Measurements from ENCODE around the gene MAB21L4.

Gene MAB21L4

DNA sequence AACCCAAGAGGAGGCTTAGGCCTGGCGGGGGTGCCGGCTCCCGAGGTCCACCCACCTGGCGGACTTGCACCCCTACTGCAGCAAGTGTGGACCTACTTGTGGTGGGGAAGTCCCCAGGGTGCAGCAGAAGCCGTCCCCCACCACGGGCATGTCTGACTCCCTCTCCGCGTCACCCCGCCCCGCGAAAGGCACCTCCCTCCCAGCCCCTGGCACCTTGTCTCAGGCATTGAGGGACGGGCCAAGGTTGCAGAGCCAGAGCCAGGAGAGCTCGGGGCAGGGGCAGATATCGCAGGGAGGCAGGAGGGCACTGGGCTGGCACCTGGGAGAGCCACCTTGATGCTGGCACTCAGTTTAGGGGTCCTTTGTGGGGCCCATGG lies 29.2 kb upstream of the MAB21L4 start:
- DNase-seq = no peak

DNA sequence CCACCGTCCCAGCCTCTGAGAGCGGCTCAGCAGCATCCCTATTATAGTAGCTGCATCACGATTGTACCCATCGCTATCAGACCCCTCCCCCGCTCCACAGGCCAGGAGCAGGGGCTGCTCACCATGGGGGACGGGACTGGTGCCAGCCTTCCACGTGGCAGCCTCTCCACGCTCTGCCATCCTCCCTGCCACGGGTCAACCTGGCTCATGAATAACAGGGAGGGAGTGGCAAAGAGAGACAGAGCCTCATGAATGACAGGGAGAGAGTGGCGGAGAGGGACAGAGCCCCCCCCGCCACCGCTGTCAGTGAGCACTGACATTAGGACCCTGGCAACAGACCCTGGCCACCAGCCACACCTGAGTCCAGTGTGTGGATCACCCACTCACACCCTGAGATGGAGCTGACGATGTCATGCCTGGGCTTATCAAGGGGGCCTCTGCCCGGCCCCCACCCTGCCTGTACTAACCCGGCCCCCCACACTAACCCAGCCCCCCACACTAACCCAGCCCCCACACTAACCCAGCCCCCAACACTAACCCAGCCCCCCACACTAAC lies 27.1 kb upstream of the MAB21L4 start:
- DNase-seq = no peak

DNA sequence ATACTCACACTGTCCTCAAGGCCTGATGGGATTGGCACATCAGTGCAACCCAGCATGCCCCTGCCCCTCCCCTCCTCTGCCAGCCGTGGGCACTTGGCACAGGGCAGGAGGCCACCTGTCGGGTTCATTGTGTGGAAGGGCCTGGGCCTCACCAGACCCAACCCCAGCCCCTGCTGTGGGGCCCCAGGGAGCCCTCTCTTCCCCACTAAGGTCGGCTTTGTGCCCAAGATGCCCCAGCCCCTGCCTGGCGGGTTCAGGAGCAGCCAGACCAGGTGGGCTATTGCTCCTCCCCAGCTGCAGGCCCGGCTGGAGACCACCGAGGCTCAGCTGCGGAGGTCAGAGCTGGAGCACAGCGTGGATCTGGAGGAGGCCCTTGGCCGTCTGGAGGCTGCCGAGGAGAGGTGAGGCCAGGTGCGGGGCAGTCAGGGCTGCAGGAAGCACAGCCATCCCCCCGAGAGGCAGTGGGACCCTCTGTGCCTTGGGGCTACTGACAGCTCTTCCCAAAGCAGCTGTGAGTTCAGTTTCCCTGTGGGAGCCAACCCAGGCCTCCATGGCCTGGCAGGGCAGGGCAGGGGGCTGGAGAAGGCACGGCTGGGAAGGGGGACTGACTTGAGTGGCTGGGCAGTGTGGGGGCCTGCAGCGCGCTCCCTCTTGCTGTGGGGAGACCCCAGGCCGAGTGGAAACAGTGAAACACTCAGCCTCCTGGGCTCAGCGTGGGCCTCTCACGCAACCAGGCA lies 26.5 kb upstream of the MAB21L4 start:
- DNase-seq = no peak

DNA sequence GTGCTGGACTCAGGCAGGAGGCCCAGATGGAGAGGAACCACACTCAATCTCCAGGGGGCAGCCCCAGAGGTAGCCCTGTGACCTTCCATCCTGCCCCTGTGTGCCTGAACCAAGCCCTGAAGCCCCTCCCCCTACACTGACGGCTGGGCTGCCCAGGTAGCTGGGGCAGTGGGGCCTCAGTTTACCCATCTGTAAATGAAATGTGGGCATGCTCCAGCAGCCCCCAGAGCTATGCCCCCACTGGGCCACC lies 26.0 kb upstream of the MAB21L4 start:
- no peak for DNase-seq

DNA sequence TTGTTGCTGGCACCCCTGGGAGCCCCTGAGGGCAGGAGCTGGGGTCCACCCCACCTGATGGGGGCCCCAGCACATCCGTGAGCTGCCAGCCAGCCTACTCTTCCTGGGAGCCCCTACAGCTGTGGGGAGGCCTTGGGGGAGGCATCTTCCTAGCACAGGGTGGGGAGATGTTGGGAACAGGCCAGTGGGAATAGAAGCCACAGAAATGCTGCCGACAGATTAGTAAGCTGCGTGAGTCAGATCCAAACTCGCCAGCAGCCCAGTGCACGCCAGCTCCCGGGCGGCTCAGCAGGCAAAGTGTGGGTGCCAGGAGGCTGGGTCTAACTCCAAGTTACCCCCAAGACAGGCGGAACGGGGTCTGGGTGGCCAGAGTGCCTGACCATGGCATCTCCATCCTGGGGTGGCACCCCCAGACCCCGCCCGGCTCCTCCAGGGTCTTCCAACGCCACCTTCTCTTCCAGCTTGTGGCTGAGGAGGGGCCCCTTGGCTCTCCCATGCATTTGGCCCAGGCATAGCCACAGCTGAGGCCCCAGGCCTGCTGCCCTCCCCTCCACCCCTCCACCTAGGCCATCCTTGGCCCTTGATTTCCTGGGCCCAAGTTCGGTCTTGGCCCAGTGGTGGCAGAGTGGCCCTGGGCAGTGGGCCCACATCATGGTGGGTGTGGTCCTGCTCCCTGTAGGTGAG lies 25.5 kb upstream of the MAB21L4 start:
- DNase-seq = no peak

DNA sequence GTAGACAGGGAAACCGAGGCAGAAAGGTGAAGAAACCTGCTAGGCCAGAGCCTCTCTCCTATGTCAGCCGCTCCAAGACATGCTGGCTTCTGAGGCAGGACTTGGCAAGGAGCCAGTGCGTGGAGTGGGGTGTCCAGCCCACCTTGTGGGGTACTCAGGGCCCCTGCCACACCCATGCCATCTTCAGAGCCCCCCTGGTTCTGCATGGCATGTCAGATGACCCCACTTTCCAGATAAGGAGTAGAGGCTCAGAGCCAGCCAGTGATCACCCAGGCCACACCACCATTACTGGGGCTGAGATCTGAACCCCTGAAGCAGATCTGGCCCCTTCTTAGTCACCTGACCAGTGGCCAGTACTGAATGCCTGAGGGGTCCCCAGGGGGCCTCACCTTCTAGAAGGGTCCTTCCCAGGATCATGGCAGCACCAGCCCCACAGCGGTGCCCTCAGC lies 24.9 kb upstream of the MAB21L4 start:
- no peak for DNase-seq

DNA sequence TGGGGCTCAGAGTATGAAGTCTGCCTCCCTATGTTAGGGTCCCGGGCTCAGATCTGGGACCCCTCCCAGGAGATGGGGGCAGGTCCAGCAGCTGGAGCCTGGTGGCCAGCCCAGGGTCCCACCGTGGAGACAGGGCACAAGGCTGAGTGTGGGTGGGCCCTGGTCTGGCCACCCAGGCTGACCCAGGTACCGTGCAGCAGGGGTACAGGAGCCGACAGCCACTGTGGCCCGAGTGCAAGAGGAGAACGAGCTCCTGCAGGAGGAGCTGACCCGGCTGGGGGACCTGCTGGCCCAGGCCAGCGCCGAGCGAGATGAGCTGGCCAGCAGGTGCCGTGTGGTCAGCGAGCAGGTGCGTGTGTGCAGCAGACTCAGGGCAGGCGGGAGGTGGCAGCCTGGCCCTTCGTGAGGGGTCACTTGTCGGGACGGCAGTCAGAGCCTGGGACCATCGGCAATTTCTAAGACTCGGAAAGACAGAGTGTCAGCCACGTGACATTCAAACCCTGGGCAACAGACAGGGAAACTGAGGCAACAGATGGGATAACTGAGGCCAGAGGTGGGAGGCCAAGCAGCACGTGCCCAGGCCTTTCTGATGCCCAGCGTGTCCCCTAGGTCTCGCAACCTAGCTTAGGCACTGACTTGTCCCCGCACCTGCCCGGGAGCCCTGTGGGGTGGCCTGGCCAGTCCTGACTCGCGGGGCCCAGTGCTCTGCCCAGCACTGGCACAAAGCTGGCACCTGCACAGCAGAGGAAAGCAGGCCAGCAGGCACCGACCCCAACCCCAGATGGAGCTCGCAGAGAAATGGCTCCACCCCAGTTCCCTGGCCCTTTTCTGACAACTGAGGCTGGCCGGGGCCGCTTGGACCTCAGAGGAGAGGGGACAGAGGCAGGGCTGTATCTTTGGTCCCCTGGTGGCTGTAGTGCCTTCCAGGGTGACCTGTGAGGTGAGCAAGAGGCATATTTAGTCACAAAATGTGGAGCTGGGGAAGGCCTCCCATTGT lies 24.1 kb upstream of the MAB21L4 start:
- DNase-seq = no peak

DNA sequence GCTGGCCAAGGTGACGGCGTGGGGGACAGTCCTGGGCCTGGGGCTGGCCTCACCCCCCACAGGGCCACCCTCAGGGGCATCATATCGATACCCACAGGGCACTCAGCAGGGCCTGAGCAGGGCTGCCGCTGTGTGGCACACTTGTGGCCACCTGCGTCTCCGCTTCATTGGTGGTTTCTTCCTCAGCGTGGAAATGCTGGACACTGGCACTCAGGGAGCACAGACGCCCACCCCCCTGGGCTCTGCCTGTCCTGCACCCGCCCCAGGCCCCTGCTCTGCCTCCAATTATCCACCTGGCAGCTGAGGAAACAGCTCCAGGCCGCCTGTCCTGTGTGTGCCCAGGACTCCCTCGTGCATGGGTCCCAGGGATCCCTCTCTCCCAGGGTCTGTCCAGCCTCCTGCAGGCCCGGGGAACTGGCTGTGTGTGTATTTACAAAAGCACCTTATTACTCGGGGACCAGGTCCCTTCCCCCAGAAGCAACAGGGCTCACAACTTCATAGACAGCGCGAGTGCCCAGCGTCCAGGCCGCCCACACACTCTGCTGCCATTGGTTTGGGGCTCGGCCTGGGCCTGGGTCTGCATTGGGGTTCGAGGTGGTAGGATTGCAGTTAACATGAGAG lies 23.3 kb upstream of the MAB21L4 start:
- no peak for DNase-seq

DNA sequence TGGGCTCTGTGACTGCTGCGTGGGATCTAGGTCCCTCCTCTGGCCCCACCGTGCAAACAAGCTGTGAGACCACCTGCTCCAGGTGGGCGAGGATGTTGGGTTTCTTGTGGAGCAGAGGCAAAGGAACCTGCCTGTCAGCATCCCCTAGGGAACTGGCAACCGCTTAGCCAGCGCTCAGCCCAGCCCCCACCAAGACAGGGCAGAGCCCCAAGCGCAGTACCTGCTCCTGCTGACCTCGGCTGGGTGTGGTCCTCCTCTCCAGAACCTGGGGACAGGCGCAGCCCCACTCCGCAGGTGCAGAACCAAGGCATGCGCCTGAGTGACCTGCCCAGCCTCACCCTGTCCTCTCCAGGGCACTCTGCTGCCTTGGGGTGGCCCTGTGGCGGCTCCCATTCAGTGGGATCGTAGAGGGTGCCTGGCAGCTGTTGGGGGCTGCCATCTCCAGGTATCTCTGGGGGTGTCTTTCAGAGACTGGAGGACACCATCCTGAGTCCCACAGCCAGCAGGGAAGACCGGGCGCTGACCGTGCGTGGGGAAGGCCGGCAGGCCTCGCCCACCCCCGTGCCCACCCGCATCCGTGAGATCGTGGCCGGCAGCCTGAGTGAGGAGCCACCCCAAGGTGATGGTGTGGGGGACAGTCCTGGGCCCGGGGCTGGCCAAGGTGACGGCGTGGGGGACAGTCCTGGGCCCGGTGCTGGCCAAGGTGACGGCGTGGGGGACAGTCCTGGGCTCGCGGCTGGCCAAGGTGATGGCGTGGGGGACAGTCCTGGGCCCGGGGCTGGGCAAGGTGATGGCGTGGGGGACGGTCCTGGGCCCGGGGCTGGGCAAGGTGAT lies 22.5 kb upstream of the MAB21L4 start:
- DNase-seq = no peak

DNA sequence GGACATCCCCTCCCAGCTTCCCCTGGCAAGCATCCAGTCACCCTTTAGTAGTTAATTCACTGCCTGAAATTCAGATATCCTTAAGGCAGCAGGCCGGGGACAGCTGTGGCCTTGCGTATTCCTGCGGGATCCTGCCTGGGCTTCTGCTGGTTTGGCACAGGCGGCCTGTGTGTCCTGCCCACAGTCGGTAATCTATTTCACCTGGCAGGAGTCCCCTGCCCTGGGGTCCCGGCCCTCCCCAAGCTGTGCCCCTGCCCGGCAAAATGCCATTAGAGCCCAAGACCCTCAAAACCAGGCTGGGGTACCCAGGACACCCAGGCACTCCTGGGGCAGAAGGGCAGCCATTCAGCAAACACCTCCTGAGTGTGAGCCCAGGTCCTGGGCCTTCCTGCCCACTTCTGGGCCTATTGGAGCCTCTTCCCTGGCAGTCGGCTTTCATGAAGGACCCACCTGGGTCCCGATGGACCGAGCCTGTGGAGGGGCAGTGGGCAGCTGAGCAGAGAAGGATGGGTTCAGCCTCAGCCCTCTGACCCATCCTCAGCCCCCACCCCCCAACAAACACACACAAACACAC lies 21.8 kb upstream of the MAB21L4 start:
- DNase-seq = no peak

DNA sequence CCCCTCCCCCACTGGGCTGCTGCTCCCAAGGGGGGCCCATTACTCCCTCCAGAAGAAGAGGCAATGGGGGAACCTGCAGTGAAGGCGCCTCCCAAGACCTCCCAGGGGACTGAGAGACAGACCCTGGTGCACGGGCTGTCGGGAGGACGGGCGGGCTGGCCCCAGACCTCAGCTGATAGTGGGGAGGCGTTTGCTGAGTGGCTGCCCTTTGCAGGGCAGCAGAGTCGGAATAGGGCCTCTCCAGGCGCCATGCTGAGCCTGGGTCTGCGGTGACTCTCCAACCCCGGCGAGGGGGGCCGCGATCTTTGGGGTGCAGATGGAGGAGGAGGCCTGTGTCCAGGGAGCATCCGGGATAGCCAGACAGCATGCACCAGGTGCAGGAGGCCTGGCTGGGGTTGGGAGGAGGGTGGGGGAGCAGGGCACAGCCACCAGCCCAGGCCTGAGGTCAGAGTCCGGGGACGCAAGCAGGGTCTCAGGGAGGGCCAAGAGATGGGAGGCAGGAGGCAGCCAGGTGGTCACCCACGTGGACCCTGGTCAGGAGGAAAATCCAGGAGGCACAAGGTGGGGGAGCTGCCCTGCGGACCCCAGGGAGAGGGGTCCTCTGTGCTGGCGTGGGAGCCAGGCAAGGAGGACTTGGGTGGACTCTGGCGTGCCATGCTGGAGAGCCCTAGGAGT lies 21.2 kb upstream of the MAB21L4 start:
- DNase-seq = no peak

DNA sequence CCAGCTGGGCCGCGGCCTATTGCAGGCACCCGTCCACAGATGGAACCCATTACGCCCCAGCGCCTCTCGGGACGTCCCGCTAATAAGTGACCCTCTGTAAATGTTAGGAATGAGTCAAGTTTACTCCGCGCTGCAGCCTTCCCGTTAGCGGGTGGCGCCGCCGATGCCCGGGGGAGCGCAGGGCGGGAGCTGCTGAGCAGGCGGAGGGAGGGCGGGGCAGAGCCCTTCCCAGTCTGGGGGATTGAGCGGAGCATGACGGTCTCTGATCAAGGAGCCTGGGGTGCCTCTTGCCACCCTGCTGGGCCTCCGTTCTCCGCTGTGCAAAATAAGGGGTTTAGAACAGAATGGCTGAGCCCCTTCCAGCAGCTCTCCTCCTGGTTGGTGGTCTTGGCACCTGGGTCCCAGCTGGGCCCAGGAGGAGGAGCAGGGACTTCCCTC lies 20.6 kb upstream of the MAB21L4 start:
- no peak for DNase-seq

DNA sequence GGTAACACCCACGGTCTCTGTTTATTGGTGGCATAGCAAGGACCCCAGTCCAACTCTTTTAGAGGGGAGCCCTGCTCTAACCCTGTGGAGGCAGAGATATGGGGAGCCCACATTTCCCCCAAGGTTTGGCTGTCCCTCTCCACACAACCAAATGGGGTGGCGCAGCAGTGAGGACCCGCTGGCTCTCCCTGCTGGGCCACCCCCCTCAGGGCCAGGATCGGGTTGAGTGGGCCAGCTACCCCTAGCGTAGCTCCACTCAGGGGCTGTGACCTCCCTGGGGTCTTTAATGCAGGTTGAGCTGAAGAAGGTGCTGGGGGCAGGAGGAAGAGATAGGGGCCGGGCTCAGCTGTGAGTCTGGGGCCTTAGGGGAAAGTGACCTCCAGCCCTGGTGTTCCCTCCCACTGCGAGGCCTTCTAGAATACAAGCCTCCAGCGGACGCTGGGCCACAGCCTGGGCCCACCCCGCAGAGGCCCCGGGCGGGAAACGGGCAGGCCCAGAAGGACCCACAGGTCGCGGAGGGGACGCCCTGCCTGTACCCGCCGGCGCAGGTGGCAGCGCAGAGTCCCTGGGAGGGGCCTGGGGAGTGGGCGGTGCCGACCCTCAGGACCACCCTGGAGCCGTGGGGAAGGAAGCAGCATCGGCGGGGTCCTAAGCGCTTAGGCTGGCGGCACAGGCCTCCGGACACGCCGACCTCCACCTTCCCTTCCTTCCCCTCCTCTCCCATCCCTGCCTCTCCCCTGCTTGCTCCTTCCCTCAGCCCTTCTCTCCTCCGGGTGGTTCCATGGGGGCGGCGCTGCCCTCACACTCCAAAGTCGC lies 19.8 kb upstream of the MAB21L4 start:
- no peak for DNase-seq

DNA sequence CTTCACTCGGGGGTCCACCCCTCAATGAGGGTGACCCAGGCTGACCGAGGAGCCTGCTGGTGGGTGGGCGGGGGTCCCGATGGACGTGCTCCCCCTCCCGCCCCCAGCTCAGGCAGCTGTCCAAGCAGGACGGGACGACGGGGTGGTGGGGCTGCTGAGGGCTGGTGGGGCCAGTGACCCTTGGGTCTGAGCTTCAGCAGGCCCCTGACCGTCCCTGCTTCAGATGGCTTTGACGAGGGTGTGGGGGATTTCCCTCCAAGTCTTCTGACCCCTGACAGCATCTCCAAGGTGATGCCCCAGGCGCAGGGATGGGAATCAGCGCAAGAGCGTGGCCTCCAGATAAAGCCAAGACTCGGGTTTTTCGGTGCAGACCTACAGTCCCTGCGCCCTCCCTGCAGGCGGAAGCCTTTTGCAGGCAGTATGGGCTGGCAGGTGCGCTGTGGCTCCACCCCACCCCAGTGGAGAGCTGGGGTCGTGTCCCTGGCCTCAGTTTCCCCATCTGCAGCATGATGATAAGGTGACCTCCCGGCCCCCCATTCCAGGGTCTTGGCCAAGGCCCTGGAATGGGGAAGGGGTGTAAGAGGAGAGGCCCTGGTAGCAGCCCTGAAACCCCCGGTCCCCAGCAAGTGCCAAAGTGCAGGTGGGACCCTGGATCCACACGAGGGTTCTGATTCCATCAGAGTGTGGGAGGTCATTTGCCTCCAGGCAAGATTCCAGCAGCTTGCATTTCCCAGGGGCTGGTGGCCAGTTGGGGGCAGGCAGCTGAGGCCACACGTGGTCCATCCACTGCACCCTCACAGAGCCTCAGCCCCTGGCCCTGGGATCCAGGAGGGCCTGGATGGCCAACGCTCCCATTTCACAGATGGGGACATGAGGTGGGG lies 18.9 kb upstream of the MAB21L4 start:
- no peak for DNase-seq

DNA sequence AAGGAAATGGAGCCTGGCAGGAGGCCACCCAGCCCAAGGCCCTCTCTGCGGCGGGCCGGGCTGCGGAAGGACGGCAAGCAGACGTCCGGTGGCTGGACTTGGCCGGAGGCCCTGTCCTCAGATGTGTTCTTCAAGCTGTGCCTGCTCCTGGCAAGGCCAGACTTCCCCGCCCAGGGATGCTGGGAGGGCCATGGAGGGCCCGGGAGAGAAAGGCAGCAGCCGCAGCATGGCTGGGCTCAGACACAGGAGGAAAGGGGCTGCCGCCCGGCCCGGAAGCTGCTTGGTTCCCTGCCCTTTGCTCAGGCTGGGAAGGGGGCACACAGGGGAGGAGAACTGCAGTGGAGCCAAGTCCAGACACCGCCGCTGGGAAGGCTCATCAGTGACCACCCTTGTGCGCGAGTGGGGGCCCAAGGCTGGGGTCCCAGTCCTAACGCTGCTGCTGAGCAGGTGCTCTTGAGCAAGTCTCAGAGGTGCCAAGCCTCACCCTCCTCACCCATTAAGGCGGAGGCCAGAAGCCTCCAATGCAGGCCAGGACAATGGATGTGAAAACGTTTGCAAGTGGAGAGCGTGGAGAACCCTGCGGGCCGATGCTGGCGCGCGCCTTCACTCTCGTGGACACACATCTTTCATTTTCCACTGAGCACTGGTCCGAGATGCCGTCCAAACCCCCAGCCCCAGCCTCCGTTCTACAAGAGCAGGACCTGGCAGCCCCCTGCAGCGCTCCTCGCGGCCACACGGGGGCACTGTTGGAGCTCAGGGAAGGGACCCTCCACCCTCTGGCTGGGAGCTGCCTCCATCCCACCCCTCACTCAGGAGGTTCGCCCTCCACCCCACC lies 18.1 kb upstream of the MAB21L4 start:
- DNase-seq = peak; percentile 17

DNA sequence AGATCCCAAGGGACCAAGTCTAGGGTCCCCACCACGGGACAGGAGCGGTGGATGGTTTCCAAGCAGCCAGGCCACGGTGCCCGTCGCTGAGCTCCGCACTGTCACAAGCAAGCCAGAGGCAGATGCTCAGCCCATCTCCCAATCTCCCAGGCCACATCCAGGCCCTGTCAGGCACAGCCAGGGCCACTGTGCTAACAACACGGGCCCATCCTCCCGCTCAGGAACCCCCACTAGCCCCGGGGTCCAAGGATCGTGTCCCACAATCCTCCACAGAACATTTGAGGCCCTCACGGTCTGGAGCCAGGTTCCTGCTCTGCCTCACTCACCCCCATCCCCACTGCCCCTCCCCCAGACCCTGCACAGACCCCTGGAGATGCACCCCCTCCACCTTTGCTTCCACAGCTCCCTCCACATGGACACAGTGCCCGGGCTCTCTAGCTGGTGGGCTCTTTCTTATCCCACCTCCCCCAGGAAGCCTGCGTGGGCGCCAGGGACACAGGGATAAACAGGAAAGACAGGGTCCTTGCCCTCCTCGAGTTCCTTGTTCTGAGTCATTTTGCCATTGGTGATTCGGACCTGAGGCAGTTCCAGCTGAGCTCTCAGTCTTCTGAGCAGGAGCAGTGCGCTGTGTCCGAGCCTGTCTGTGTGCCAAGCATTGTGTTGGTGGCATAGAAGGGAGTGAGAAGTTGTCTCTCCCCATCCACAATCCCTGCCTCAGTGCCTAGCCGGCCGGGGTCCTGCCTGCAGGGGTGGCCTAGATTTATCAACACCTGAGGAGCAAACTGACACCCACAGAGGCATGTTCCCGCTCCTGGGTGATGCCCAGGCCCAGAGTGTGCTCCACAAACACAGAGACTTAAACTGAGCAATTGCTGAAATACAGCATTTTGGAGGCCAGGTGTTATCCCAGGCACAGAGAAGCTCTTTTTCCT lies 17.2 kb upstream of the MAB21L4 start:
- DNase-seq = no peak
